ENCODE data around the gene WNT8B.

GRCh38 chr10:100469756-100470155 is 6.9 kb downstream of the WNT8B start:
- TF ChIP-seq CTCF (IDR thresholded peaks at IDR 0.05) (no peak), POLR2AphosphoS5 (IDR thresholded peaks at IDR 0.05; ENCODE audit: low read depth, low read length) (no peak), REST (IDR thresholded peaks at IDR 0.05; ENCODE audit: insufficient read depth in 1 of 2, low read depth in 2 of 2, low read length in 1 of 2) (no peak), SIN3A (IDR thresholded peaks at IDR 0.05; ENCODE audit: borderline replicate concordance, insufficient read depth, low read depth, low read length) (no peak)

Measured in Panc1 (cell line).